Measurements from ENCODE around the gene PLAAT3. TPM values are rescaled to one million over a fixed set of nuclear protein-coding genes. Genes with fewer than 3 reads are reported as not detected.
A peak's percentile ranks its signal among the peaks of the same experiment; 100 is the strongest.
"Not testable (repeated sequence)": the region's sequence is repeated elsewhere in the genome, so short reads cannot be mapped to it uniquely, and the experiment has no call there.

PLAAT3 gene
- total RNA-seq, 2 donors from 2014 or later, result 3.8 to 13.2 TPM

- Histone ChIP-seq H3K9ac (ENCODE audit: low read depth in 2 of 2, low read length in 2 of 2) (no peak overlapping the region), H3K9me3 (no peaks in the 10 kb centered on the region), H3K4me1 (peaks cover 6% of the 10 kb centered on the region), H3K36me3 (no peaks in the 10 kb centered on the region), H3K4me3 (no peak overlapping the region), H3K27ac (no peak overlapping the region), H3K27me3 (no peaks in the 10 kb centered on the region)
- no peak for TF ChIP-seq CTCF (IDR thresholded peaks at IDR 0.05)
- no peak for DNase-seq
- intact Hi-C loops (cut with DNase I), result no loop called here
Measured at GRCh38 chr11:63532117-63532516, 82.1 kb downstream of the PLAAT3 start.

GRCh38 chr11:63531074-63531792 is 83.0 kb downstream of the PLAAT3 start:
- DNase-seq, result peak; percentile 26
- H3K36me3 ChIP-seq; intact Hi-C loops (cut with DNase I); H3K27me3 ChIP-seq; H3K27ac ChIP-seq; H3K4me1 ChIP-seq; H3K4me3 ChIP-seq; H3K9ac ChIP-seq (ENCODE audit: low read depth in 2 of 2, low read length in 2 of 2); H3K9me3 ChIP-seq: not testable (repeated sequence)

DNA sequence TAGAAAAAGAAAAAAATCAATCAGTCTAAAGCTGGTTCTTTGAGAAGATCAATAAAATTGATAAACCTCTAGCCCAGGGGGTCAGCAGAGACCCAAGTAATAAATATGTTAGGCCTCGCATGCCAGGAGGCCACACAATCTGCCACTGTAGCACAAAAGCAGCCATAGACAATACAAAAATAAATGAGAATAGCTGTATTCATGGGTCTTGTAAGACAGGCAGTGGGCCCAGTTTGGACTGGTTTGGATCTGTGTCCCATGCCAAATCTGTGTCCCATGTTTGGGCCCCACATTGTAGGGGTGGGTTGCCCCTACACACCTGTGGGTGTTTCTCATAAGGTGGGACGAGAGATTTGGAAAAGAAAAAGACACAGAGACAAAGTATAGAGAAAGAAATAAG is 84.2 kb downstream of the PLAAT3 start:
- H3K27me3 ChIP-seq, result no peaks in the 10 kb centered on the region
- no peaks in the 10 kb centered on the region for H3K9me3 ChIP-seq
- intact Hi-C loops (cut with DNase I), result no loop called here
- no peak overlapping the region for H3K4me3 ChIP-seq
- TF ChIP-seq CTCF (IDR thresholded peaks at IDR 0.05), result no peak
- H3K4me1 ChIP-seq, result no peaks in the 10 kb centered on the region
- no peaks in the 10 kb centered on the region for H3K36me3 ChIP-seq
- H3K9ac ChIP-seq (ENCODE audit: low read depth in 2 of 2, low read length in 2 of 2), result no peak overlapping the region
- no peak overlapping the region for H3K27ac ChIP-seq
- DNase-seq, result no peak

DNA sequence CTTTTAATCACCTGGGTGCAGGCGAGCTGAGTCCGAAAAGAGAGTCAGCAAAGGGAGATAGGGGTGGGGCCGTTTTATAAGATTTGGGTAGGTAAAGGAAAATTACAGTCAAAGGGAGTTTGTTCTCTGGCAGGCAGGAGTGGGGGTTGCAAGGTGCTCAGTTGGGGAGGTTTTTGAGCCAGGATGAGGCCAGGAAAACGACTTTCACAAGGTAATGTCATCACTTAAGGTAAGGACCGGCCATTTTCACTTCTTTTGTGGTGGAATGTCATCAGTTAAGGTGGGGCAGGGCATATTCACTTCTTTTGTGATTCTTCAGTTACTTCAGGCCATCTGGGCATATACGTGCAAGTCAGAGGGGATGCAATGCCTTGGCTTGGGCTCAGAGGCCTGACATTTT is 84.9 kb downstream of the PLAAT3 start:
- H3K4me1 ChIP-seq; DNase-seq; H3K27ac ChIP-seq; H3K4me3 ChIP-seq; H3K9ac ChIP-seq (ENCODE audit: low read depth in 2 of 2, low read length in 2 of 2); H3K36me3 ChIP-seq; H3K9me3 ChIP-seq; intact Hi-C loops (cut with DNase I); H3K27me3 ChIP-seq: not testable (repeated sequence)

DNA sequence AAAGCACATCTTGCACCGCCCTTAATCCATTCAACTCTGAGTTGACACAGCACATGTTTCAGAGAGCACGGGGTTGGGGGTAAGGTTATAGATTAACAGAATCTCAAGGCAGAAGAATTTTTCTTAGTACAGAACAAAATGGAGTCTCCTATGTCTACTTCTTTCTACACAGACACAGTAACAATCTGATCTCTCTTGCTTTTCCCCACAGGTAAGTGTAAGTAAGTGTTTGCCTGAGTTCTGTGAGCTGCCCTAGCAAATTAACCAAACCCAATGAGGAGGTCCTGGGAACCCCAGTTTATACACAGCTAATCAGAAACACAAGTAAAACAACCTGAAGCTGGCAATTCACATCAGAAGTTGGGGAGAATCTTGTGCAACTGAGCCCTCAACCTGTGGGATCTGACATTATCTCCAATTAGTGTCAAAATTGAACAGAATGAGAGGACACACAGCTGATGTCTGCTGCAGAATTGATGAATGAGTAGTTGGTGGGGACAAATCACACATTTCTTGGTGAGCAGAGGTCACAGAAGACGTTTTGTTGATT is 85.4 kb downstream of the PLAAT3 start:
- intact Hi-C loops (cut with DNase I); H3K4me1 ChIP-seq; H3K9me3 ChIP-seq; H3K36me3 ChIP-seq; DNase-seq; H3K27me3 ChIP-seq; H3K9ac ChIP-seq (ENCODE audit: low read depth in 2 of 2, low read length in 2 of 2); H3K4me3 ChIP-seq; H3K27ac ChIP-seq: not testable (repeated sequence)

GRCh38 chr11:63528156-63528555 is 86.1 kb downstream of the PLAAT3 start:
- H3K9ac ChIP-seq (ENCODE audit: low read depth in 2 of 2, low read length in 2 of 2); H3K27ac ChIP-seq; H3K4me3 ChIP-seq; H3K9me3 ChIP-seq; H3K36me3 ChIP-seq; DNase-seq; H3K4me1 ChIP-seq; H3K27me3 ChIP-seq; intact Hi-C loops (cut with DNase I): not testable (repeated sequence)

GRCh38 chr11:63527667-63528066 is 86.6 kb downstream of the PLAAT3 start:
- intact Hi-C loops (cut with DNase I), result no loop called here

More at GRCh38 chr11:63527667-63528066, 86.6 kb downstream of the PLAAT3 start:
- Histone ChIP-seq H3K27ac (no peak overlapping the region), H3K27me3 (no peaks in the 10 kb centered on the region), H3K36me3 (no peaks in the 10 kb centered on the region), H3K9me3 (no peaks in the 10 kb centered on the region), H3K4me3 (no peak overlapping the region), H3K4me1 (no peaks in the 10 kb centered on the region), H3K9ac (ENCODE audit: low read depth in 2 of 2, low read length in 2 of 2) (no peak overlapping the region)
- no peak for DNase-seq
- no peak for TF ChIP-seq CTCF (IDR thresholded peaks at IDR 0.05)

Other genes with a start within 250 kb of the PLAAT3 start
- gene SLC22A9, start 244.6 kb downstream of the PLAAT3 start, total RNA-seq, result under 1 TPM in 1 of 2 donors, not detected in 1; 0.22 TPM
- under 1 TPM in 1 of 2 donors, not detected in 1; 0.40 TPM for gene PLAAT5, start 123.3 kb downstream of the PLAAT3 start, total RNA-seq
- under 1 TPM in 1 of 2 donors, not detected in 1; 0.24 TPM for gene LGALS12, start 108.3 kb downstream of the PLAAT3 start, total RNA-seq
- 10 to 100 TPM in 1 of 2 donors, 1 to 10 TPM in 1; 9.9 to 40.7 TPM for gene PLAAT4, start 77.6 kb downstream of the PLAAT3 start, total RNA-seq
- gene PLAAT2, start 51.1 kb downstream of the PLAAT3 start, total RNA-seq, result 10 to 100 TPM in 1 of 2 donors, 1 to 10 TPM in 1; 1.9 to 11.1 TPM
- gene ATL3, start 56.9 kb upstream of the PLAAT3 start, total RNA-seq, result 10 to 100 TPM; 38.2 to 55.2 TPM
- 100 to 1,000 TPM; 110 to 128 TPM for gene RTN3, start 67.1 kb upstream of the PLAAT3 start, total RNA-seq
- 1 to 10 TPM; 4.8 to 7.0 TPM for gene ZFTA, start 154.3 kb upstream of the PLAAT3 start, total RNA-seq
- gene SPINDOC, start 199.0 kb upstream of the PLAAT3 start, total RNA-seq, result 10 to 100 TPM in 1 of 2 donors, 1 to 10 TPM in 1; 9.3 to 11.8 TPM
- 10 to 100 TPM; 86.8 to 96.8 TPM for gene MARK2, start 224.7 kb upstream of the PLAAT3 start, total RNA-seq